IMR-90 (cell line): ENCODE measurements around the gene CDC42EP3. TPM values are rescaled to one million over a fixed set of nuclear protein-coding genes. Genes with fewer than 3 reads are reported as not detected.

ENCODE experiments used
- ATAC-seq: fragments of 200-7000 bp; cut with Tn5 transposase; 2 replicates; pipeline ENCODE4 v1.9.1; 2020; ENCODE audit warnings: low read depth, mild to moderate bottlenecking, moderate library complexity
- BruUV-seq: library from RNA; stranded (reverse); fragments of 400-500 nt; replicated peaks from 2 replicates; lab custom pipeline; 2021; lab: Mats Ljungman, UMichigan
- CTCF ChIA-PET: fragments of 300-600 bp; formaldehyde crosslinking; extraction: SDS; loops from one replicate; lab custom pipeline; 2021; ENCODE audit warnings: antibody characterized with exemption; lab: Yijun Ruan, JAX
- POLR2A ChIA-PET: fragments of 300-600 bp; sonication (Branson Sonifier 250); formaldehyde crosslinking; loops from one replicate; lab custom pipeline; 2022; ENCODE audit warnings: antibody characterized with exemption; ENCODE audit not compliant: unreplicated experiment; lab: Charles Lee
- DNase-seq: peaks from one replicate; pipeline ENCODE4 v3.0.0; 2013
- H2AFZ ChIP-seq: replicated peaks from 2 replicates; pipeline ENCODE3; 2013; ENCODE audit warnings: low read length, mild to moderate bottlenecking; ENCODE audit not compliant: poor library complexity
- H2AK5ac ChIP-seq: 2 replicates; pipeline ENCODE4 v1.6.1; 2013; ENCODE audit warnings: low read depth, low read length, inconsistent platforms
- H2AK9ac ChIP-seq: replicated peaks from 2 replicates; pipeline ENCODE3; 2013; ENCODE audit warnings: mild to moderate bottlenecking, low read depth, low read length, moderate library complexity; ENCODE audit not compliant: poor library complexity
- H2BK120ac ChIP-seq: 2 replicates; pipeline ENCODE4 v1.6.1; 2013; ENCODE audit warnings: low read depth, low read length, inconsistent platforms
- H2BK15ac ChIP-seq: 3 replicates; pipeline ENCODE4 v1.6.1; 2013; ENCODE audit warnings: low read depth, low read length, inconsistent platforms
- H2BK20ac ChIP-seq: 2 replicates; pipeline ENCODE4 v1.6.1; 2013; ENCODE audit warnings: low read depth, mild to moderate bottlenecking, inconsistent platforms, low read length, moderate library complexity
- H2BK5ac ChIP-seq: 2 replicates; pipeline ENCODE4 v1.6.1; 2013; ENCODE audit warnings: mild to moderate bottlenecking, low read depth, low read length, inconsistent platforms; ENCODE audit not compliant: poor library complexity, severe bottlenecking
- H3K14ac ChIP-seq: replicated peaks from 2 replicates; pipeline ENCODE4 v1.6.1; 2013; ENCODE audit warnings: low read depth, low read length, inconsistent platforms
- H3K18ac ChIP-seq: 2 replicates; pipeline ENCODE4 v1.6.1; 2013; ENCODE audit warnings: low read depth, low read length, control low read depth
- H3K23ac ChIP-seq: 2 replicates; pipeline ENCODE4 v1.6.1; 2013; ENCODE audit warnings: low read depth, low read length, inconsistent platforms
- H3K27ac ChIP-seq: 2 replicates; pipeline ENCODE4 v1.5.1; 2013; ENCODE audit warnings: mild to moderate bottlenecking, control low read depth, low read length; ENCODE audit not compliant: insufficient read depth
- H3K27me3 ChIP-seq: 2 replicates; pipeline ENCODE4 v1.6.1; 2013; ENCODE audit warnings: low read length; ENCODE audit not compliant: control insufficient read depth, insufficient read depth
- H3K36me3 ChIP-seq: 2 replicates; pipeline ENCODE4 v1.6.1; 2013; ENCODE audit warnings: low read length, mixed read lengths; ENCODE audit not compliant: control insufficient read depth, insufficient read depth
- H3K4ac ChIP-seq: 2 replicates; pipeline ENCODE4 v1.6.1; 2013; ENCODE audit warnings: low read depth, low read length, inconsistent platforms
- H3K4me1 ChIP-seq: 2 replicates; pipeline ENCODE4 v1.6.1; 2013; ENCODE audit warnings: low read length, mixed read lengths; ENCODE audit not compliant: control insufficient read depth, insufficient read depth
- H3K4me2 ChIP-seq: 2 replicates; pipeline ENCODE4 v1.6.1; 2013; ENCODE audit warnings: low read depth, mild to moderate bottlenecking, control low read depth, low read length, moderate library complexity
- H3K4me3 ChIP-seq: 2 replicates; pipeline ENCODE4 v1.5.1; 2013; ENCODE audit warnings: low read depth, mild to moderate bottlenecking, control low read depth, low read length, moderate library complexity; ENCODE audit not compliant: insufficient read depth
- H3K56ac ChIP-seq: 2 replicates; pipeline ENCODE4 v1.6.1; 2013; ENCODE audit warnings: low read length, inconsistent platforms; ENCODE audit not compliant: insufficient read depth; ENCODE audit errors: extremely low read depth
- H3K79me1 ChIP-seq, 2 experiments: 2 replicates each; pipeline ENCODE4 v1.6.1; 2013; ENCODE audit warnings: low read length in 2 of 2, inconsistent platforms in 1 of 2, low read depth in 1 of 2
- H3K9ac ChIP-seq: 2 replicates; pipeline ENCODE4 v1.6.1; 2013; ENCODE audit warnings: low read depth, low read length, control low read depth
- H3K9me1 ChIP-seq: 2 replicates; pipeline ENCODE4 v1.6.1; 2013; ENCODE audit warnings: low read length, inconsistent platforms; ENCODE audit not compliant: insufficient read depth
- H3K9me3 ChIP-seq: 2 replicates; pipeline ENCODE4 v1.6.1; 2013; ENCODE audit warnings: low read length; ENCODE audit not compliant: control insufficient read depth, insufficient read depth
- H4K20me1 ChIP-seq: 2 replicates; pipeline ENCODE4 v1.6.1; 2013; ENCODE audit warnings: low read length, inconsistent platforms; ENCODE audit not compliant: insufficient read depth
- H4K5ac ChIP-seq: 2 replicates; pipeline ENCODE4 v1.6.1; 2013; ENCODE audit warnings: mild to moderate bottlenecking, low read depth, low read length, control low read depth
- H4K8ac ChIP-seq, 2 experiments: 2 replicates each; pipeline ENCODE4 v1.6.1; 2013; ENCODE audit warnings: low read depth in 2 of 2, low read length in 2 of 2, control low read depth in 1 of 2, inconsistent platforms in 1 of 2
- H4K91ac ChIP-seq: 2 replicates; pipeline ENCODE4 v1.6.1; 2013; ENCODE audit warnings: low read depth, low read length, inconsistent platforms; ENCODE audit not compliant: insufficient read depth
- BHLHE40 ChIP-seq: fragments of 150-350 bp; IDR thresholded peaks from 2 replicates; pipeline ENCODE4 v1.6.1; 2016; ENCODE audit warnings: mild to moderate bottlenecking, low read depth, low read length
- CEBPB ChIP-seq: IDR thresholded peaks from 2 replicates; pipeline ENCODE4 v1.6.1; 2012; ENCODE audit warnings: low read depth, low read length, improper control_type of control experiment
- CHD1 ChIP-seq: IDR thresholded peaks from 2 replicates; pipeline ENCODE4 v1.6.1; 2012; ENCODE audit warnings: low read depth, low read length, improper control_type of control experiment
- FOS ChIP-seq: fragments of 150-350 bp; IDR thresholded peaks from 2 replicates; pipeline ENCODE4 v1.6.1; 2016; ENCODE audit warnings: low read depth, low read length
- MAFK ChIP-seq: IDR thresholded peaks from 2 replicates; pipeline ENCODE4 v1.6.1; 2012; ENCODE audit warnings: low read depth, low read length, improper control_type of control experiment
- MAZ ChIP-seq: IDR thresholded peaks from 2 replicates; pipeline ENCODE4 v1.6.1; 2012; ENCODE audit warnings: low read depth, mild to moderate bottlenecking, low read length, improper control_type of control experiment, moderate library complexity, borderline replicate concordance
- MXI1 ChIP-seq: IDR thresholded peaks from 2 replicates; pipeline ENCODE4 v1.6.1; 2012; ENCODE audit warnings: low read depth, mild to moderate bottlenecking, low read length, moderate library complexity, borderline replicate concordance
- NFE2L2 ChIP-seq: fragments of 150-350 bp; IDR thresholded peaks from 2 replicates; pipeline ENCODE4 v1.6.1; 2016; ENCODE audit warnings: low read depth, mild to moderate bottlenecking, low read length
- POLR2A ChIP-seq: IDR thresholded peaks from 2 replicates; pipeline ENCODE4 v1.6.1; 2012; ENCODE audit warnings: mild to moderate bottlenecking, low read depth, low read length
- RAD21 ChIP-seq: IDR thresholded peaks from 2 replicates; pipeline ENCODE4 v1.6.1; 2012; ENCODE audit warnings: low read length, improper control_type of control experiment
- RCOR1 ChIP-seq: IDR thresholded peaks from 2 replicates; pipeline ENCODE4 v1.6.1; 2012; ENCODE audit warnings: mild to moderate bottlenecking, low read length, improper control_type of control experiment; ENCODE audit not compliant: insufficient replicate concordance
- RFX5 ChIP-seq: IDR thresholded peaks from 2 replicates; pipeline ENCODE4 v1.8.0; 2012; ENCODE audit warnings: low read depth, mild to moderate bottlenecking, low read length, moderate library complexity
- SMC3 ChIP-seq: fragments of 150-350 bp; IDR thresholded peaks from 2 replicates; pipeline ENCODE4 v1.6.1; 2016; ENCODE audit warnings: low read depth, mild to moderate bottlenecking, antibody characterized with exemption, low read length, moderate library complexity
- WGBS, 2 experiments: methylation state at CpG; one replicate each; pipeline versions ENCODE4 v1.1.5 to v1.1.7; 2013; ENCODE audit warnings: missing lambda C conversion rate in 2 of 2; ENCODE audit not compliant: insufficient read length in 1 of 2; ENCODE audit errors: extremely low coverage in 2 of 2; 5-methylcytosine and 5-hydroxymethylcytosine counted together
- dilution Hi-C: fragments of 300-500 bp; cut with HindIII; formaldehyde crosslinking; loops from one replicate; pipeline ENCODE4 v1.14.3; 2018; ENCODE audit warnings: low sequenced_read_pairs; ENCODE audit not compliant: unreplicated experiment
- in situ Hi-C: fragments of 300-500 bp; cut with MboI; formaldehyde crosslinking; loops from 3 replicates; pipeline ENCODE4 v1.14.3; 2019; ENCODE audit warnings: low sequenced_read_pairs, inconsistent platforms, mixed read lengths
- intact Hi-C: fragments of 100-400 bp; cut with micrococcal nuclease; formaldehyde crosslinking; loops from 2 replicates; pipeline ENCODE4 v1.10.0; 2022
- polyA plus RNA-seq, 3 experiments: library from polyadenylated mRNA; depleted of rRNA; stranded (reverse); fragments of >200 nt; gene quantifications; 2 replicates each; pipeline ENCODE4 v1.2.3, GENCODE V29; 2012; ENCODE audit warnings: low replicate concordance in 1 of 3
- total RNA-seq: library from RNA; depleted of rRNA; stranded (reverse); fragments of >200 nt; gene quantifications from 2 replicates; pipeline ENCODE4 v1.2.3, GENCODE V29; 2012
- TF ChIP-seq, protein P1 (sequence below): conservative IDR thresholded peaks from 2 replicates; pipeline ENCODE4 v1.5.1; 2012; ENCODE audit warnings: mild to moderate bottlenecking, low read depth, low read length, improper control_type of control experiment
- TF ChIP-seq, protein P2 (sequence below): fragments of 150-350 bp; IDR thresholded peaks from 2 replicates; pipeline ENCODE4 v1.6.1; 2017; ENCODE audit warnings: mild to moderate bottlenecking, antibody characterized with exemption, low read length, low read depth
- TF ChIP-seq, protein P3 (sequence below): fragments of 150-350 bp; IDR thresholded peaks from 2 replicates; pipeline ENCODE4 v1.6.1; 2016; ENCODE audit warnings: low read depth, mild to moderate bottlenecking, low read length, moderate library complexity, borderline replicate concordance

Gene CDC42EP3
- total and polyA plus RNA-seq, 2 of the 4 experiments (the other 2 are of a cell fraction): 167 to 193 TPM

DNA sequence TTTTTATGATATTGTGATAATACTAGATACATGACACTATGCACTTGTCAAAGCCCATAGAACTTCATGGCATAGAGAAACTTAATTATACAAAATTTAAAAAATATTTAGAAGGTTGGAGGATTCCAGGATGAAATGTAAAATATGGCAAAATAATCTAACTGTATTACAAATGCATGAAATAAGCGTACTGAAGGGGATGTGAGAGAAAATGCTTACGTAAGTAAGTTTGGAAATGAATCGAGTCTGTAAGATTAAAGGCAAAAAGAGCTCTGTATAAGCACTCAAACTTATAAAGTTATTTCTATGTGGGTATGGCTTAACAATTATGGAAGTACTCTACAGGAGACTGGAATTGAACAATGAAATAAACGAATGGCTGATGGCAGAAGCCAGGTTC is 13.4 kb upstream of the CDC42EP3 start:
- no peaks in the 10 kb centered on the region for H3K36me3 ChIP-seq
- no peak overlapping the region for H3K56ac ChIP-seq
- intact Hi-C loops (no loop called here), dilution Hi-C loops (no loop called here), in situ Hi-C loops (no loop called here)
- H2BK120ac ChIP-seq: no peak overlapping the region
- no peak overlapping the region for H2BK15ac ChIP-seq
- TF ChIP-seq FOS (no peak), CEBPB (no peak), SMC3 (no peak), NFE2L2 (no peak), CHD1 (no peak), POLR2A (no peak), MAFK (no peak), RAD21 (no peak), RCOR1 (no peak), RFX5 (no peak), MXI1 (no peak), BHLHE40 (no peak), MAZ (no peak)
- TF ChIP-seq, protein P1, sequence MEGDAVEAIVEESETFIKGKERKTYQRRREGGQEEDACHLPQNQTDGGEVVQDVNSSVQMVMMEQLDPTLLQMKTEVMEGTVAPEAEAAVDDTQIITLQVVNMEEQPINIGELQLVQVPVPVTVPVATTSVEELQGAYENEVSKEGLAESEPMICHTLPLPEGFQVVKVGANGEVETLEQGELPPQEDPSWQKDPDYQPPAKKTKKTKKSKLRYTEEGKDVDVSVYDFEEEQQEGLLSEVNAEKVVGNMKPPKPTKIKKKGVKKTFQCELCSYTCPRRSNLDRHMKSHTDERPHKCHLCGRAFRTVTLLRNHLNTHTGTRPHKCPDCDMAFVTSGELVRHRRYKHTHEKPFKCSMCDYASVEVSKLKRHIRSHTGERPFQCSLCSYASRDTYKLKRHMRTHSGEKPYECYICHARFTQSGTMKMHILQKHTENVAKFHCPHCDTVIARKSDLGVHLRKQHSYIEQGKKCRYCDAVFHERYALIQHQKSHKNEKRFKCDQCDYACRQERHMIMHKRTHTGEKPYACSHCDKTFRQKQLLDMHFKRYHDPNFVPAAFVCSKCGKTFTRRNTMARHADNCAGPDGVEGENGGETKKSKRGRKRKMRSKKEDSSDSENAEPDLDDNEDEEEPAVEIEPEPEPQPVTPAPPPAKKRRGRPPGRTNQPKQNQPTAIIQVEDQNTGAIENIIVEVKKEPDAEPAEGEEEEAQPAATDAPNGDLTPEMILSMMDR: no peak
- TF ChIP-seq, protein P2, sequence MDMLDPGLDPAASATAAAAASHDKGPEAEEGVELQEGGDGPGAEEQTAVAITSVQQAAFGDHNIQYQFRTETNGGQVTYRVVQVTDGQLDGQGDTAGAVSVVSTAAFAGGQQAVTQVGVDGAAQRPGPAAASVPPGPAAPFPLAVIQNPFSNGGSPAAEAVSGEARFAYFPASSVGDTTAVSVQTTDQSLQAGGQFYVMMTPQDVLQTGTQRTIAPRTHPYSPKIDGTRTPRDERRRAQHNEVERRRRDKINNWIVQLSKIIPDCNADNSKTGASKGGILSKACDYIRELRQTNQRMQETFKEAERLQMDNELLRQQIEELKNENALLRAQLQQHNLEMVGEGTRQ: no peak
- TF ChIP-seq, protein P3, sequence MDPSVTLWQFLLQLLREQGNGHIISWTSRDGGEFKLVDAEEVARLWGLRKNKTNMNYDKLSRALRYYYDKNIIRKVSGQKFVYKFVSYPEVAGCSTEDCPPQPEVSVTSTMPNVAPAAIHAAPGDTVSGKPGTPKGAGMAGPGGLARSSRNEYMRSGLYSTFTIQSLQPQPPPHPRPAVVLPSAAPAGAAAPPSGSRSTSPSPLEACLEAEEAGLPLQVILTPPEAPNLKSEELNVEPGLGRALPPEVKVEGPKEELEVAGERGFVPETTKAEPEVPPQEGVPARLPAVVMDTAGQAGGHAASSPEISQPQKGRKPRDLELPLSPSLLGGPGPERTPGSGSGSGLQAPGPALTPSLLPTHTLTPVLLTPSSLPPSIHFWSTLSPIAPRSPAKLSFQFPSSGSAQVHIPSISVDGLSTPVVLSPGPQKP: no peak
- H3K9me1 ChIP-seq: peaks cover 8% of the 10 kb centered on the region
- no peak for DNase-seq
- no peak overlapping the region for H3K9ac ChIP-seq
- no peak overlapping the region for H3K4me3 ChIP-seq
- no peak overlapping the region for H3K23ac ChIP-seq
- CTCF ChIA-PET: interaction anchor here (1.0 kb wide), 1 partner anchor 14 kb away, joined by 3 read pairs; no protein-coding TSS in a partner anchor
- no peak overlapping the region for H3K4ac ChIP-seq
- no peak overlapping the region for H2BK5ac ChIP-seq
- no peak overlapping the region for H2AFZ ChIP-seq
- no peak overlapping the region for H3K18ac ChIP-seq
- no peak overlapping the region for H4K8ac ChIP-seq
- H3K14ac ChIP-seq: no peak overlapping the region
- no peak overlapping the region for H2BK20ac ChIP-seq
- no peak overlapping the region for H4K91ac ChIP-seq
- H2AK5ac ChIP-seq: no peak overlapping the region
- ATAC-seq: no peak
- H3K4me1 ChIP-seq: peaks cover 10% of the 10 kb centered on the region
- no peak overlapping the region for H2AK9ac ChIP-seq
- H3K27me3 ChIP-seq: no peaks in the 10 kb centered on the region
- H3K27ac ChIP-seq: no peak overlapping the region
- H4K5ac ChIP-seq: no peak overlapping the region
- no peak overlapping the region for H3K4me2 ChIP-seq
- WGBS, 2 experiments: no CpG with 5 or more reads among the region's 4 CpGs
- no peaks in the 10 kb centered on the region for H3K9me3 ChIP-seq
- POLR2A ChIA-PET: no interaction called here
- no peaks in the 10 kb centered on the region for H4K20me1 ChIP-seq
- H3K79me1 ChIP-seq: peaks cover 7 to 11% of the 10 kb centered on the region in 2 experiments; a peak in 3 of 4 replicates
- no TSS peak for BruUV-seq
